NCI-H1436 (cell line): ENCODE data around the gene BACH2.
"Not testable (repeated sequence)": the region's sequence is repeated elsewhere in the genome, so short reads cannot be mapped to it uniquely, and the experiment has no call there.

ENCODE experiments used
- DNase-seq: peaks from one replicate; lab custom pipeline; 2025; lab: John Stamatoyannopoulos, UW

The BACH2 gene

GRCh38 chr6:90183587-90184333, 112.9 kb downstream of the BACH2 start:
- no peak for DNase-seq

- no peak for DNase-seq
Measured at GRCh38 chr6:90180526-90180925, 116.1 kb downstream of the BACH2 start.

- no peak for DNase-seq
Measured at GRCh38 chr6:90179190-90180169, 117.2 kb downstream of the BACH2 start.

GRCh38 chr6:90178384-90178855, 118.2 kb downstream of the BACH2 start:
- DNase-seq = no peak

GRCh38 chr6:90177544-90178383, 118.9 kb downstream of the BACH2 start:
- no peak for DNase-seq

GRCh38 chr6:90175627-90176538, 120.8 kb downstream of the BACH2 start:
- no peak for DNase-seq

GRCh38 chr6:90173262-90173925, 123.2 kb downstream of the BACH2 start:
- no peak for DNase-seq

GRCh38 chr6:90170601-90171000, 126.0 kb downstream of the BACH2 start:
- no peak for DNase-seq

GRCh38 chr6:90169374-90169773, 127.3 kb downstream of the BACH2 start:
- no peak for DNase-seq

GRCh38 chr6:90168693-90169131, 127.9 kb downstream of the BACH2 start:
- no peak for DNase-seq

- no peak for DNase-seq
Measured at GRCh38 chr6:90167514-90168379, 128.9 kb downstream of the BACH2 start.

GRCh38 chr6:90166155-90166924, 130.3 kb downstream of the BACH2 start:
- DNase-seq = not testable (repeated sequence)

- DNase-seq = no peak
Measured at GRCh38 chr6:90162648-90163387, 133.8 kb downstream of the BACH2 start.

- no peak for DNase-seq
Measured at GRCh38 chr6:90160013-90160412, 136.6 kb downstream of the BACH2 start.

GRCh38 chr6:90159452-90159851, 137.2 kb downstream of the BACH2 start:
- no peak for DNase-seq

GRCh38 chr6:90158936-90159335, 137.7 kb downstream of the BACH2 start:
- DNase-seq = no peak

- DNase-seq = no peak
Measured at GRCh38 chr6:90157441-90157840, 139.2 kb downstream of the BACH2 start.

- no peak for DNase-seq
Measured at GRCh38 chr6:90156861-90157260, 139.8 kb downstream of the BACH2 start.
